Activated CD4-positive, alpha-beta T cell treated with anti-CD3 and anti-CD28 coated beads for 36 hours (primary cell): ENCODE results near the gene P2RY2. TPM values are rescaled to one million over a fixed set of nuclear protein-coding genes. Genes with fewer than 3 reads are reported as not detected.

ENCODE experiments used
- ATAC-seq: fragments of 200-7000 bp; cut with Tn5 transposase; one replicate; pipeline ENCODE4 v1.10.0; 2021; ENCODE audit warnings: mild to moderate bottlenecking, moderate library complexity
- CTCF ChIA-PET: fragments of 350-600 bp; sonication (Branson Sonifier 250); formaldehyde crosslinking; loops from one replicate; lab custom pipeline; 2021; ENCODE audit warnings: antibody characterized with exemption; lab: Charles Lee
- POLR2A ChIA-PET: fragments of 350-600 bp; sonication (Branson Sonifier 250); formaldehyde crosslinking; loops from one replicate; lab custom pipeline; 2021; ENCODE audit warnings: antibody characterized with exemption, inconsistent platforms; lab: Charles Lee
- DNase-seq: peaks from one replicate; pipeline ENCODE4 v3.0.0-alpha.2; 2020
- H3K27ac Mint-ChIP-seq: one replicate; pipeline ENCODE4 v1.8.0; 2021; ENCODE audit warnings: mixed read lengths
- H3K27me3 Mint-ChIP-seq: one replicate; pipeline ENCODE4 v1.8.0; 2021; ENCODE audit warnings: mixed read lengths
- H3K36me3 Mint-ChIP-seq: one replicate; pipeline ENCODE4 v1.8.0; 2021; ENCODE audit warnings: low read depth, mixed read lengths
- H3K4me1 Mint-ChIP-seq: one replicate; pipeline ENCODE4 v1.8.0; 2021; ENCODE audit warnings: mixed read lengths
- H3K4me3 Mint-ChIP-seq: one replicate; pipeline ENCODE4 v1.8.0; 2021; ENCODE audit warnings: mild to moderate bottlenecking, moderate library complexity, mixed read lengths
- H3K9me3 Mint-ChIP-seq: one replicate; pipeline ENCODE4 v1.8.0; 2021; ENCODE audit warnings: low read depth, mixed read lengths
- intact Hi-C, 2 experiments: fragments of 100-400 bp; cut with DNase I in 1 of 2; cut with micrococcal nuclease in 1 of 2; formaldehyde crosslinking; loops; one replicate each; pipeline versions ENCODE4 v1.14.2 to v1.15.1; 2022 to 2024; cut with DNase I, micrococcal nuclease
- total RNA-seq, 2 experiments: library from RNA; stranded (reverse); gene quantifications; one replicate each; pipeline ENCODE4 v1.2.3, GENCODE V29; 2021

The P2RY2 gene
- total RNA-seq, result not detected

DNA sequence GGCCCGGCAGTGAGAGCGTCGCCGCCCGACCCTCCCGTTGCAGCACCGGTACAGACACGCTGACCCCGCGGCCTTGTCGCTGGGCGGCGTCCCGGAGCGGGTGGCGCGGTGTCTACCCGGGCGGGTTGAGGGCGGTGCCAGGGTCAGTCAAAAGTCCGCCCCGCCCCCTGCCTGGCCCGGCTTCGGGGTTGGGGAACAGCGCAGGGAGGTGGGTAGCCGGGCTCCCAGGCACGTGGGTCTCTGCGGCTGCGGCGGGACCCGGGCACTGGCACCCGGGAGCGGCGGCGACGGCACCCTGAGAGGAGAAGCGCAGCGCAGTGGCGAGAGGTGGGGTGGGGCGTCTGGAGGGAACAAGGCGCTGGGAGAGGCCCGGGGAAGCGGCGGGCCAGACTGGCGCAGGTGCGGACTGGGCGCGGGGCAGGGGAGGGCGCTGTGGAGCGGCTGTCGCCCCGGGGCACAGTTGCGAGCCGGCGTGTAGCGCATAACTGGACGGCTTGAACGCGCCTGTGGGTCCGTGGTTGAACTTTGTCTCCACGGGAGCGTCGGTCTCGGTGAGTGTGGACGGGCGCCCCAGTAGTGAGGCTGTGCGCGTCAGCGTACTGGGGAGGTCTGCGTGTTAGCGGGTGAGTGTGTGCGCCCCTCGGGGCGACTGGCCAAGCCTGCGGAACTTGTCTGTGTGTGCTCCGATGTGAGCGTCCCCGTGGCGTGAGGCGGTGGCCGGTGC is at the start of gene P2RY2:
Gene P2RY2, plus strand, starts transcription at position 176 of the 724 bp plus-strand sequence. CDS start 15,879 bp downstream, outside the sequence.
- peaks cover 21% of the 10 kb centered on the region for H3K27me3 Mint-ChIP-seq
- no peak within 1 kb of the TSS for H3K27ac Mint-ChIP-seq
- ATAC-seq, result peak; percentile 95
- ChIA-PET POLR2A (no interaction called here), CTCF (interaction anchor here (0.6 to 1.9 kb wide), 2 partner anchors 18 to 378 kb away, joined by 3 to 7 read pairs; no protein-coding TSS in a partner anchor)
- no peaks in the 10 kb centered on the region for H3K9me3 Mint-ChIP-seq
- peak within 1 kb of the TSS; percentile 42 for H3K4me3 Mint-ChIP-seq
- peaks cover 5% of the 10 kb centered on the region for H3K4me1 Mint-ChIP-seq
- intact Hi-C loops, result no loop called here
- DNase-seq, result peak; percentile 71
- no peaks in the 10 kb centered on the region for H3K36me3 Mint-ChIP-seq

- H3K36me3 Mint-ChIP-seq, result no peaks in the 10 kb centered on the region
- no peaks in the 10 kb centered on the region for H3K9me3 Mint-ChIP-seq
- CTCF ChIA-PET, result interaction anchor here (0.6 to 0.9 kb wide), 5 partner anchors 9 to 681 kb away, joined by 3 to 4 read pairs (median 3); no protein-coding TSS in a partner anchor
- ATAC-seq (no peak), DNase-seq (no peak)
- intact Hi-C loops, result no loop called here
- H3K4me3 Mint-ChIP-seq, result no peak overlapping the region
- H3K4me1 Mint-ChIP-seq, result no peaks in the 10 kb centered on the region
- POLR2A ChIA-PET, result no interaction called here
- peaks cover 4% of the 10 kb centered on the region for H3K27me3 Mint-ChIP-seq
- no peak overlapping the region for H3K27ac Mint-ChIP-seq
Measured at GRCh38 chr11:73168925-73169579, 49.0 kb upstream of the P2RY2 start.

GRCh38 chr11:73170140-73170539 is 47.9 kb upstream of the P2RY2 start:
- intact Hi-C loops, result loop anchor here in 1 of 2 experiments (10.0 kb wide), 1 partner anchor 695 kb away; no protein-coding TSS in a partner anchor
- Mint-ChIP-seq H3K4me3 (no peak overlapping the region), H3K4me1 (no peaks in the 10 kb centered on the region), H3K27me3 (peaks cover 4% of the 10 kb centered on the region), H3K9me3 (no peaks in the 10 kb centered on the region), H3K36me3 (no peaks in the 10 kb centered on the region), H3K27ac (no peak overlapping the region)
- ATAC-seq (no peak), DNase-seq (no peak)
- ChIA-PET POLR2A (no interaction called here), CTCF (no interaction called here)

GRCh38 chr11:73171436-73172161 is 46.5 kb upstream of the P2RY2 start:
- ATAC-seq, result no peak
- ChIA-PET POLR2A (no interaction called here), CTCF (no interaction called here)
- Mint-ChIP-seq H3K4me3 (no peak overlapping the region), H3K36me3 (no peaks in the 10 kb centered on the region), H3K27ac (no peak overlapping the region), H3K9me3 (no peaks in the 10 kb centered on the region), H3K4me1 (no peaks in the 10 kb centered on the region), H3K27me3 (peaks cover 4% of the 10 kb centered on the region)
- intact Hi-C loops, result loop anchor here in 1 of 2 experiments (10.0 kb wide), 1 partner anchor 697 kb away; no protein-coding TSS in a partner anchor
- no peak for DNase-seq

DNA sequence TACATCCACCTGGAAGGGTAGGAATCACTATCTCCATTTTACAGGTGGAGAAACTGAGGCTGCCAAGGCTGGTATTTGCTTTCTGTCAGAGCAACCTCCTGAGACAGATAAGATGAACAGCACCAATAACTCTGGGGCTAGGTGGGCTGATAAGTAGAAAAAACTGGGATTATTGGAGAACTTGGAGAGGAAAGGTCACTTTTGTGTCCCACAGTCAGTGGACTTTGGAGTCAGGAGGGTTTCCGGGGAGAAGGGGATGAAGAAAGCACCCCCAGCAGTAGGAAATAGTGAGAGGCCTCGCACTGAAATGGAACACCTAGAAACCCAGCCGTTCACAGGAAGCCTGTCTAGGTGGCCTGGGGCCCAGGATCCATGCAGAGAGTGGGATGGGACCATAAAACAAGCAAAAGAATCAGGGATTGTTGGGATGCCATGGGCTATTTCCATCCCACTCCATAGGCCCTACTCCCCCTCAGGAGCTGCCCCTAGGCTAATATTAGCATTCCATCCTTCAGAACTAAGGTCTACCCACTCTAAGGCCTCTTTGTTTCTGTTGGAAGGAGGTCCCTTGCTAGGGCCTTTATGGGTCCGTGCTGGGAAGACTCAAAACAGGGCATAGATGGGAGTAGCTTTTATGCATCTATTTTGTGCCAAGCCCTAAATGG is 45.0 kb upstream of the P2RY2 start:
- no peak for DNase-seq
- CTCF ChIA-PET, result no interaction called here
- no peaks in the 10 kb centered on the region for H3K9me3 Mint-ChIP-seq
- H3K4me1 Mint-ChIP-seq, result no peaks in the 10 kb centered on the region
- POLR2A ChIA-PET, result no interaction called here
- H3K36me3 Mint-ChIP-seq, result no peaks in the 10 kb centered on the region
- intact Hi-C loops, result loop anchor here in 1 of 2 experiments (10.0 kb wide), 1 partner anchor 698 kb away; no protein-coding TSS in a partner anchor
- ATAC-seq, result no peak
- no peak overlapping the region for H3K27ac Mint-ChIP-seq
- H3K27me3 Mint-ChIP-seq, result peaks cover 3% of the 10 kb centered on the region
- no peak overlapping the region for H3K4me3 Mint-ChIP-seq

GRCh38 chr11:73173755-73174494 is 44.2 kb upstream of the P2RY2 start:
- H3K4me1 Mint-ChIP-seq, result no peaks in the 10 kb centered on the region
- intact Hi-C loops, result loop anchor here in 1 of 2 experiments (10.0 kb wide), 1 partner anchor 699 kb away; no protein-coding TSS in a partner anchor
- ChIA-PET POLR2A (no interaction called here), CTCF (interaction anchor here (1.0 to 1.2 kb wide), 2 partner anchors 10 to 342 kb away, joined by 3 to 4 read pairs; no protein-coding TSS in a partner anchor)
- H3K36me3 Mint-ChIP-seq, result no peaks in the 10 kb centered on the region
- H3K4me3 Mint-ChIP-seq, result no peak overlapping the region
- no peak overlapping the region for H3K27ac Mint-ChIP-seq
- DNase-seq (no peak), ATAC-seq (no peak)
- no peaks in the 10 kb centered on the region for H3K27me3 Mint-ChIP-seq
- H3K9me3 Mint-ChIP-seq, result no peaks in the 10 kb centered on the region

GRCh38 chr11:73174495-73174791 is 43.6 kb upstream of the P2RY2 start:
- intact Hi-C loops, result loop anchor here in 1 of 2 experiments (10.0 kb wide), 1 partner anchor 700 kb away; no protein-coding TSS in a partner anchor
- no peak for DNase-seq
- ChIA-PET POLR2A (no interaction called here), CTCF (interaction anchor here (1.0 to 1.2 kb wide), 2 partner anchors 10 to 342 kb away, joined by 3 to 4 read pairs; no protein-coding TSS in a partner anchor)
- no peak for ATAC-seq
- Mint-ChIP-seq H3K9me3 (no peaks in the 10 kb centered on the region), H3K4me3 (no peak overlapping the region), H3K27ac (no peak overlapping the region), H3K4me1 (no peaks in the 10 kb centered on the region), H3K36me3 (no peaks in the 10 kb centered on the region), H3K27me3 (no peaks in the 10 kb centered on the region)

DNA sequence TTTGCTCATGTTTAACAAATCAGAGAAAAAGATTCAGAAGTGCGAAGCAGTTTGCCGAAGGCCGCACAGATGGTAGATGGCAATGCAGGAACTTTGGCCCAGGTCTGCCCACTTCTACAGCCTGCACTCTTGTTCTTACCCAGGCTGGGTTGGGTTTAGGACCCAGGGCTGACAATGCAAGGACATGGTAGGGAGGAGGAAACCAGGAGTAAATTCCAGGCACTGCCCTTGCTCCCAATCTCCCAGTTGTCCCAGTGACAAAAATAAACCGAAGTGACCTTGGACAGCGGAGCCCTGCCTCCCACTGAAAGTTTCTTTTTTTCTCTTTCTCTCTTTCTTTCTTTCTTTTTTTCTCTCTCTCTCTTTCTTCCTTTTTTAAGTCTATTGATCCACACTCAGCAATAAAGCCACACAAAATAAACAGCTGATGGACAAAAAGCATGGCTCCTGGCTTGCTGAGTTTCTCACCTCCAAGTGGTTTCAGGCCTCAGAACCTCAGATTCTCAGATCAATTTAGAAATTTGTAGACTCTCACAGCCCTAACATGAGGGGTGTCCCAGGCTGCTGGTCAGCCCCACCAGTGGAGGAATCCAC is 42.4 kb upstream of the P2RY2 start:
- H3K4me3 Mint-ChIP-seq, result no peak overlapping the region
- no peak overlapping the region for H3K27ac Mint-ChIP-seq
- DNase-seq (no peak), ATAC-seq (no peak)
- no peaks in the 10 kb centered on the region for H3K9me3 Mint-ChIP-seq
- CTCF ChIA-PET, result interaction anchor here (0.7 to 3.6 kb wide), 5 partner anchors 11 to 450 kb away, joined by 3 to 21 read pairs (median 3); no protein-coding TSS in a partner anchor
- H3K36me3 Mint-ChIP-seq, result no peaks in the 10 kb centered on the region
- no peaks in the 10 kb centered on the region for H3K27me3 Mint-ChIP-seq
- intact Hi-C loops, result loop anchor here (5.0 to 10.0 kb wide), 2 partner anchors 448 to 701 kb away; no protein-coding TSS in a partner anchor
- POLR2A ChIA-PET, result no interaction called here
- H3K4me1 Mint-ChIP-seq, result no peaks in the 10 kb centered on the region

GRCh38 chr11:73176145-73176873 is 41.8 kb upstream of the P2RY2 start:
- ATAC-seq (no peak), DNase-seq (no peak)
- intact Hi-C loops, result loop anchor here (5.0 to 10.0 kb wide), 2 partner anchors 449 to 702 kb away; no protein-coding TSS in a partner anchor
- ChIA-PET CTCF (interaction anchor here (0.7 to 3.7 kb wide), 11 partner anchors 12 to 451 kb away, joined by 3 to 55 read pairs (median 5); no protein-coding TSS in a partner anchor), POLR2A (no interaction called here)
- Mint-ChIP-seq H3K27me3 (no peaks in the 10 kb centered on the region), H3K4me1 (no peaks in the 10 kb centered on the region), H3K27ac (no peak overlapping the region), H3K36me3 (no peaks in the 10 kb centered on the region), H3K4me3 (no peak overlapping the region), H3K9me3 (no peaks in the 10 kb centered on the region)
